ENCODE results near the gene CGREF1.

The CGREF1 gene

GRCh38 chr2:27071990-27072830 is 46.7 kb downstream of the CGREF1 start:
- no peak for DNase-seq

DNA sequence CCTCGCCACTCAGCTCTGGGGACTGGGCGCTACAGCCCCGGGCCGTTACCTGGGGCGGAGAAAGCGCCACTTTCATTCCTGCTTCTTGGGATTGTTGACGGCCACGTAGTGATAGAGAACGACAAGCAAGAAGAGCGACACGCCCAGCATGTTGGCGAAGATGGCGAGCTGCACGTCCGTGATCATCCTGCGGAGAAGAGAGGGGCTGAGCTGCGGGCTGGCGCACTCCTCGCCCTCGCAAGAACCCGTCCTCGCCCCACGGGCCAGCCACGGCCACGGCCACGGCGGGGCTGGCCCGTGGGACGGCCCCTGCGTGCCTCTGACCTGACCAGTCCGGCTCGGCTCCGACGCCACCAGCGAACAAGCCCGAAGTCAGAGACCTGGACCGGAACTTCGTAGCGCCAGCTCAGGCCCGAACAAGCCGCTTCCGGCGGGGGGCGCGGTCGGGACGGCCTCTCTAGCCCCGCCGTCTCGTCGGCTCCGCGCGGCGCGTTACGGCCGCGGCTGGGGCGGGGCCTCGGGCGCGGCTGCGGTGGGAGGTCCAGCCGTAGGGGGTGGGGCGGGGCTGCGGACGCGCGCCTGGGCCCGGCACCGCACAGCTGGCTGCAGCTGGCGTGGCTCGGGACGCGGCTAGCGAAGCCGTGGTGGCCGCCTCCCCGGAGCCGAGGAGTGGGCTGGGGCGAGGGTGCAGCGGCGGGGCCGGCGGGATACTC is 47.5 kb downstream of the CGREF1 start, which contains the start of gene OST4:
TSS of gene OST4 (minus strand) at position 378 of the 713 bp plus-strand sequence.
- DNase-seq = peak; percentile 86

DNA sequence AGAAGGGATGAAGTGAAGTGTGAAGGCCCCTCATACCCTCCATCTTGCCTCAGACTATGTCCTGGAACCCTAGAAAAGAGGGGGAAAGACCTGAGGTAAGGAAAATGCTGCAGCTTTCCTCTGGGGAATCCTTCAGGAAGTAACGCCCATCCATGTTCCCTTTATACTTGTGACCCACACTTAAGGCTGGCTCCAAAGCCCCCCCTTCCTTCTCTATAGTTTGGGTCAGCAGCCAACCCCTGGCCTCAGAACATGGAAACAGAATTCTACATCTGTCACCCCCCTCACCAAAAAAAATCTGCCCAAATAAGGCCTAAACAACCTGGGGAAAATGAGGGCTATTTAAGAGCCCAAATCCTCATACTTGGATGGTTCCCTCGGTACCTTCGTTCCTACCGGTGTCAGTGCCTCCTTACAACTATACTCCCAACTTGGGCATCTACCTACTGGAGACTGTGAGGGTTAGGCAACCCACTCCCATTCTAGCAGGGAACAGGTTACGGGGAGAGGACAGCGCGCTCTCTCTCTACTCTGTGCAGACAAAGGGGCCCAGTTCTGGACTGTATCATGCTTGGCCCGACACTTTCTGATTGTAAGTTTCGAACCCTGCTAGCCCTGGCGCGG is 48.2 kb downstream of the CGREF1 start:
- no peak for DNase-seq

GRCh38 chr2:27069961-27070618 is 48.8 kb downstream of the CGREF1 start:
- DNase-seq = no peak

DNA sequence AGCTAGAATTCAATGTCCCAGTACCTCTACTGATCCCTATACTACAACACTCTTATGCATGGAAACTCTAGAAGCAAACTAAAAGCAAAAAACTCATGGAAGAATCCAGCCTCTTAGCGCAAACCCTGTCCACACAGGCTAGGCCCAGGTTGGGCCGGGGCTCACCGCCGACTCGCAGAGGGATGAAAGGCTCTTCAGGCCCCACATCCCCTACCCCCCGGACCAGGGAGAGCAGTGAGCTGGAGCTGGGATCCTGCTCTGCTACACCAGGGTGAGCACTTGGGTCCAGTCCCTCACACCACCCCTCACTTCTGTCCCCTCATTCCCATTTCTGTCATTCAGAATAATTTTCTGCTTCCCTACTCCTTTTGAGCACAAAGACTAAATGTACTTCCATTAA is 49.5 kb downstream of the CGREF1 start:
- no peak for DNase-seq

DNA sequence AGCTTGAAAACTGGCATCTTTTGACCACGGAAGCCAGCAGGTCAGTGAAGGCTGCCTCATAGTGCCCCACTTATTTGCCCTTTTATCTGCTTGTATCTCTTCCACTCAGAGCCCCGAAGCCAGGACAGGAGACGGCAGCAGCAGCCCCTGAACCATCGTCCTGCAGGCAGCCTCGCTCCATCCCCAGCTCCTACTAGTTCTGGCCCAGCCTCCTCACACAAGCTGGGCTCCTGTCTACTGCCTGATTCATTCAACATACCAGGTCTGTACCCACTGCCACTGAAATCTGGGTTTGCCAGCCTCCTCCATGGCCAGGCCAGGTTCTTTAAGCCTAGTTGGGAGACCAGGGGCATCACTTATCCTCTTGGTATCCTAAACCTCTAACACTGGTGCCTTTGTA is 51.5 kb downstream of the CGREF1 start:
- DNase-seq = no peak

DNA sequence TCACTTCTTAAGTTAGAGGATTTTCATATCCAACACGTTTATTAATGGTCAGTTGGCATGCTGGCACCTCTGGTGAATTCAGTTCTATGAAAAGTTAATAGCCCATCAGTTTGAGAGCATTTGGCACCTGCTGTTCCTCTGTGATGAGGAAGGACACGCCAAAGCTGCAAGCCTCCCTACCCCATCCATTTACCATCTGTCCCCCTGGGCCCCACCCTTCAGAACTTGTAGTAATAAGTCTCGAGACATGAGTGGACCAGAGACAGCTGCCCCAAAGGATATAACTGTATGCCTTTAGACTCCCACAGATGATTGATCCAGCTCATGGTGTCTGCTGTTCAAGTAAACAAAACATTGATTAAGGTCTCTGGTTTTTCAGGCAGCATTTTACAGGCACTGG is 53.8 kb downstream of the CGREF1 start:
- no peak for DNase-seq

DNA sequence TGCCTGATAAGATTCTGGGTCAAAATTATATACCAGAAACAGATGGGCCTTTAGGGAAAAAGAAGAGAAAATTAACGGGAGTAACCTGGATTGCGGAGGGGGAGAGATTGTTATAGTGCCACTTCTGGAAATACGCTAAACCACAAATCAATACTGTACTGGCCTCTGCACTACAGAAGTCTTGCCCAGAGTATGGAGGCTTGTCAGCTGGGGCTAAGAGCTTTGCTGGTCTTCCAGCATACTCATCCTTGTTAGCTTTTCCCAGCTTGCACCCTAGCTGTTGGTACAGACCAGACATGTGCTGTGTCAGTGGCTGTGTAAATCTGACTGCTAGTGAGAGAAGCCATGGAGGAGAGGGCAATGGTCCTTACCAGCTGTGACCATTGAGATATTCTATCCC is 58.6 kb downstream of the CGREF1 start:
- DNase-seq = no peak

DNA sequence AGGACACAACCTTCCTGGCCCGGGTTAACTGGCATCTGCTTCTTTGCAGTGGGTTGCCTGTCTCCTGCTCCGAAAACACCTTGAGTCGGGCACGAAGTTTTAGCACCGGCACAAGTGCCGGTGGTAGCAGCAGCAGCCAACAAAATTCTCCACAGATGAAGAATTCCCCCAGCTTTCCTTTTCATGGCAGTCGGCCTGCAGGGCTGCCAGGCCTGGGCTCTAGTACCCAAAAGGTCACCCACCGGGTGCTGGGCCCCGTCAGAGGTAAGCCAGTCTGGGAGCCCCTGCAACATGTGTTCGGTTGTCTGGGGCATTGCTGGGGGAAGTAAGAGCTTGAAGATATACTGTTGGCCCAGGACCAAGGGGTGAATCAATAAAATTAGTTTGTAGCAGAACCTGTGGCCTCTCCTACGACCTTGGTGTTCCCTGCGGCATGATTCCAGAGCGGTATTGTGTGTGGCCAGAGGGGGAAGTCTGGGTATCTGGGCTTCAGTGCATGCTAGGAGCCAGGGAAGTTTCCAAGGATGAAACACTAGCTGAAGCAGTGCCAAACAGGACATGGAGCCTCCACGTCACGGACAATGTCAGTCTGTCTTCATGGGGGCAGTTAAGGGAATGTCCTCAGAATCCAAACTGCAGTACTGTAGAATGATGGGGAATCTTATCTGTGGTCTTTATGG is 59.6 kb downstream of the CGREF1 start:
- DNase-seq = no peak

GRCh38 chr2:27058210-27058609 is 60.7 kb downstream of the CGREF1 start:
- no peak for DNase-seq

DNA sequence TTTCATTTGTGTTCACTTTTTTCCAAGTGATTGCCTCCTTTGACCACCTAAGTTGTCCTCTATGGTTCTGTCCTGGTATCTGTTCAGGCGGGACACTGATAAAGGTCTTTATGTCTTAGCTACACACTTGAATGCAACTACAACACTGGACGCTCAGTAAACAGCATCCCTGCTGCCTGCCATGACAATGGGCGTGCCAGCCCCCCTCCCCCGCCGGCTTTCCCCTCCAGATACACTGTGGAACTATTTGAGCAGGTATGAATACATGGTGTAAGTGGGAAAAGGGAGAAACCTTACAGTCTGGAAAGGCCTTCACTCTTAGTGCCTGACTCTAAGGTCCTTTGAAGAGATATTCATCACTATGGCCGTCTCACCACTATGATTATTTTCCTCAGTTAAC is 61.7 kb downstream of the CGREF1 start:
- DNase-seq = no peak

- no peak for DNase-seq
Observed at GRCh38 chr2:27054721-27055120, 64.2 kb downstream of the CGREF1 start.

DNA sequence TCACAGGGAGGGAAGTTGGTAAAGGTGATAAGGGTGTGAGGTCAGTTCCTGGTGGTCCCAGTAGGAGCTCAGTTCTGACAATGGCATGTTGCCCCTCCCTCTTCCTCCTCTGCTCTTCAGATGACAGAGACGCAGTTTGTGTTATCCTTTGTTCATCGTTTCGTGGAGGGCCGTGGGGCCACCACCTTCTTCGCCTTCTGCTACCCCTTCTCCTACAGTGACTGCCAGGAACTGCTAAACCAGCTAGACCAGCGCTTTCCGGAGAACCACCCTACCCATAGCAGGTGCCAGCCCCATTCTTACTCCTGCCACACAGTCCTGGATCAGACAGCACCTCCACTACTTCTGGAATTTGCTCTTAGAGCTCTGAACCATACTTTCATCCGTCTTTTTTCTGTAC is 65.2 kb downstream of the CGREF1 start:
- DNase-seq = no peak

GRCh38 chr2:27053321-27053720 is 65.6 kb downstream of the CGREF1 start:
- no peak for DNase-seq

GRCh38 chr2:27051902-27052645 is 66.9 kb downstream of the CGREF1 start:
- DNase-seq = no peak

DNA sequence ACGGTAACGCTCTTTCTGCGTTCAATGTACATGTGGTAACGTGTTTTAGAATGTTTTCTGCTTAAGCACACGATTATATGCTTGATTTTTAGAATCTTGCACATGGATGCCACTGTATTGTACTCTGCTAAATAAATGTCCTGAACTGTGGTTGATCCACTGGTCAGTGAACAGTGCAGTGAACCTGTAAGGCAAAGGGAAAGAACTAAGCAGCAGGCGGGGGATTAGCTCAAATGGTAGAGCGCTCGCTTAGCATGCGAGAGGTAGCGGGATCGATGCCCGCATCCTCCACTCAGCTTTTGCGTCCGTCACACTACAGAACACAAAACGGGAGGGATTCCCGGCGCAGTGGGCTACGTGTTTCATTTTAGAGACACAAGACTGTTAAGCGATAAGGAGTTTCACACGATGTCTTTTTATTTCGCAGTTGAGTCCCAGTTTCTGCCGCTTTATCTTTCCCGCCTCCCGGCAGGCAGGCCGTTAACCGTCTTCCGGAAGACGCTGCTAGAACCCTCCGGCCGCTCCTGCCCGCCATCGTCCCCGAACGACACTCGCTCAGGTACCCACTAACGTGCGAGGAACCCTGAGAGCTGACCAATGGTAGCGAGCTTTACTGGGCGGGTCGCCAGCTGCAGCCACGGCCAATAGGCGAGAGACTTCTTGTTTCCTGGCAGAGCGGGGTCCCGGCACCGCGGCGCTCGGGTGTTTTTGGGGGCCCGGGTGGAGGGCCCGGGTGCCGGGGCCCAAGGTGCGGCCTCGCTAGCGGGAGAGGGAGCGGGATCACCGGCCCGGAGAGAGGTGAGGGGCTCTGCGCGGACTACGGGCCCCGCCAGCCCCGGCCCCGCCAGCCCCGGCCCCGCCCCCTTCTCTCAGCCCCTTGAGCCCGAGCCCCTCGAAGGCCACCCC is 67.7 kb downstream of the CGREF1 start, which contains the start of gene AGBL5:
TSS of gene AGBL5 (plus strand) at position 673 of the 906 bp plus-strand sequence. CDS start 1,291 bp downstream, outside the sequence.
- DNase-seq = peak; percentile 90

Measured in T1000 (cell line).